ENCODE data around the gene PKP1. TPM values are rescaled to one million over a fixed set of nuclear protein-coding genes. Genes with fewer than 3 reads are reported as not detected.

The PKP1 gene
- total and polyA plus RNA-seq, 8 donors = 0.17 to 2.8 (median 0.20) TPM

DNA sequence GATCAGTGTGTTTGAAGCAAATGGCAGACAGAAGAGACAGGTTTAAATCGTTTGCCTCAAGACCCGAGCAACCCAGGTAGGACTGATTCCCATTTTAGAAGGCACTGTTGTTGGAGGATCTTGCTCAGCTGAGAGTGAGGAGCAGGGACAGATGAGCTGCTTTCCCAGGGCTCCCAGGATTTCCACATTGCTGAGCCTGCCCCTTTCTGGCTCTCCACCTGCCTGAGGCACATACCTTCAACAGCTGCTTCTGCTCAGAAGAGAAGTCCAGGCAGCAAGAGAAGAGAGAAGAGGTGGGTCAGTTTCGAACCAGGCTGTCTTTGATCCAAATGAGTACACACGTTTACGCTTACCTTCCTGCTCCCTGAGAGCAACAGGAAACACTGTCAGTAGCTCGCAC lies 88.5 kb downstream of the PKP1 start:
- no peaks in the 10 kb centered on the region for H3K4me1 ChIP-seq
- H3K27ac ChIP-seq = no peak overlapping the region
- DNase-seq (no peak), ATAC-seq (no peak)
- H3K36me3 ChIP-seq = no peaks in the 10 kb centered on the region
- H3K27me3 ChIP-seq = peaks cover 0 to 31% of the 10 kb centered on the region in 2 donors
- no peaks in the 10 kb centered on the region for H3K9me3 ChIP-seq
- TF ChIP-seq, protein P1, sequence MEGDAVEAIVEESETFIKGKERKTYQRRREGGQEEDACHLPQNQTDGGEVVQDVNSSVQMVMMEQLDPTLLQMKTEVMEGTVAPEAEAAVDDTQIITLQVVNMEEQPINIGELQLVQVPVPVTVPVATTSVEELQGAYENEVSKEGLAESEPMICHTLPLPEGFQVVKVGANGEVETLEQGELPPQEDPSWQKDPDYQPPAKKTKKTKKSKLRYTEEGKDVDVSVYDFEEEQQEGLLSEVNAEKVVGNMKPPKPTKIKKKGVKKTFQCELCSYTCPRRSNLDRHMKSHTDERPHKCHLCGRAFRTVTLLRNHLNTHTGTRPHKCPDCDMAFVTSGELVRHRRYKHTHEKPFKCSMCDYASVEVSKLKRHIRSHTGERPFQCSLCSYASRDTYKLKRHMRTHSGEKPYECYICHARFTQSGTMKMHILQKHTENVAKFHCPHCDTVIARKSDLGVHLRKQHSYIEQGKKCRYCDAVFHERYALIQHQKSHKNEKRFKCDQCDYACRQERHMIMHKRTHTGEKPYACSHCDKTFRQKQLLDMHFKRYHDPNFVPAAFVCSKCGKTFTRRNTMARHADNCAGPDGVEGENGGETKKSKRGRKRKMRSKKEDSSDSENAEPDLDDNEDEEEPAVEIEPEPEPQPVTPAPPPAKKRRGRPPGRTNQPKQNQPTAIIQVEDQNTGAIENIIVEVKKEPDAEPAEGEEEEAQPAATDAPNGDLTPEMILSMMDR (IDR thresholded peaks at IDR 0.05) = no peak
- intact Hi-C loops (cut with DNase I) = no loop called here
- H3K4me3 ChIP-seq = no peak overlapping the region

DNA sequence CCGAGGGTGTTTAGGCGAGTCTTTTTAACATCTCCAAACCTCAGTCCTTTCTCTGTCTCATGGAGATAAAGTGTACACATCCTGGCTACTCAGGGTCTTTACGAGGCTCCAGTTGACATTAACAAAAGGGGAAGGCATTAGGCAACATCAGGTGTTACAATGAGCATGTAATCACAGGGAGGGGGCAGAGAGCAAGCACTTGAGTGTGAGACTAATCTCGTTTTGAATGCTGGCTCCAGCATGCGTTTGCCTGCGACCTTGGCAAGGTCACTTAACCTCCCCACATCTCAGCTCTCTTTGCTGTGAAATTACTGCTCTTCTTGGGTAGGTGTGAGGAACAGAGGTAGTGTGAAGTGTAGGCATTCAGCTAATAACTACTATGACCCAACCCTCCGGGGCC lies 91.1 kb downstream of the PKP1 start:
- no peak overlapping the region for H3K4me3 ChIP-seq
- no peak overlapping the region for H3K27ac ChIP-seq
- ATAC-seq (no peak), DNase-seq (no peak)
- TF ChIP-seq, protein P1 (IDR thresholded peaks at IDR 0.05) = no peak
- intact Hi-C loops (cut with DNase I) = no loop called here
- H3K27me3 ChIP-seq = peaks cover 0 to 28% of the 10 kb centered on the region in 2 donors
- H3K9me3 ChIP-seq = no peaks in the 10 kb centered on the region
- no peaks in the 10 kb centered on the region for H3K4me1 ChIP-seq
- no peaks in the 10 kb centered on the region for H3K36me3 ChIP-seq

DNA sequence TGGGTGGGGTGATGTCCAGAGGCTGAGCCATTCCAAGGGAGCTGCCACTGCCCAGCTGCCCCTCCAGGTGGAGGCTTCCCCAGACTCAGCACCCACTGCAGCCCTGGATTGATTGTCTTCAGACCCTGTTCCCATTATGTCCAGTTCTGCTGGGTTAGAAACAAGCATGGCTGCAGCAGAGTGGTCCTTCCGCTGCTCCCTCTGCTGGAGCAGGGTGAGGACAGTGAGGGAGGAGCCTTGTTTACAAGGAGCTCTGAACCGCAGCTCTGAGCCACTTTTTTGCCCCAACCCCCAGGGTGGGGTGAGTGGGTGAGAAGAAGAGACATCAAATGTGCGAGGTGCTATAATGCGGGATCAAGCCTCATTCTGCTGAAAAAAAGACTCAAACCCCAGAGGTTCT lies 91.9 kb downstream of the PKP1 start:
- Histone ChIP-seq H3K36me3 (no peaks in the 10 kb centered on the region), H3K27ac (no peak overlapping the region), H3K4me3 (no peak overlapping the region), H3K27me3 (peaks cover 0 to 27% of the 10 kb centered on the region in 2 donors), H3K9me3 (no peaks in the 10 kb centered on the region), H3K4me1 (no peaks in the 10 kb centered on the region)
- intact Hi-C loops (cut with DNase I) = no loop called here
- TF ChIP-seq, protein P1 (IDR thresholded peaks at IDR 0.05) = no peak
- no peak for DNase-seq
- ATAC-seq = no peak

DNA sequence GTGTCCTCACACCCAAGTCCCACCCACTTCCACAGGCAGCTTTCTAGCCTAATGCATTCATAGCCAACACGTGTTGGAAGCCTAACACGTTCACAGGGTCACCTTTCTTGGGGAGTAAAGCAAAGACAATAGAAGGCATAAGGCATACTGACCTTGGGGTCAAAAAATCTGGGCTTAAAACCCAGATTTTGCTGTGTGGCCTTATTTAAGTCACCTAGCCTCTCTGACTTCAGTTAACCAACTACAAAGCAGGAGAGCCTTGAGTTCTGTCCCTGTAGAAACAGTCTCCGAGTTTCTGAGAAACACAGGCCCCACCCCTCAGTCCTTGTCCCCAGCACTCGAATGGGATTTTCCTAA lies 92.8 kb downstream of the PKP1 start:
- intact Hi-C loops (cut with DNase I) = no loop called here
- peaks cover 0 to 20% of the 10 kb centered on the region in 2 donors for H3K27me3 ChIP-seq
- H3K9me3 ChIP-seq = no peaks in the 10 kb centered on the region
- H3K36me3 ChIP-seq = no peaks in the 10 kb centered on the region
- no peak for DNase-seq
- H3K4me3 ChIP-seq = no peak overlapping the region
- TF ChIP-seq, protein P1 (IDR thresholded peaks at IDR 0.05) = no peak
- no peaks in the 10 kb centered on the region for H3K4me1 ChIP-seq
- no peak for ATAC-seq
- no peak overlapping the region for H3K27ac ChIP-seq

DNA sequence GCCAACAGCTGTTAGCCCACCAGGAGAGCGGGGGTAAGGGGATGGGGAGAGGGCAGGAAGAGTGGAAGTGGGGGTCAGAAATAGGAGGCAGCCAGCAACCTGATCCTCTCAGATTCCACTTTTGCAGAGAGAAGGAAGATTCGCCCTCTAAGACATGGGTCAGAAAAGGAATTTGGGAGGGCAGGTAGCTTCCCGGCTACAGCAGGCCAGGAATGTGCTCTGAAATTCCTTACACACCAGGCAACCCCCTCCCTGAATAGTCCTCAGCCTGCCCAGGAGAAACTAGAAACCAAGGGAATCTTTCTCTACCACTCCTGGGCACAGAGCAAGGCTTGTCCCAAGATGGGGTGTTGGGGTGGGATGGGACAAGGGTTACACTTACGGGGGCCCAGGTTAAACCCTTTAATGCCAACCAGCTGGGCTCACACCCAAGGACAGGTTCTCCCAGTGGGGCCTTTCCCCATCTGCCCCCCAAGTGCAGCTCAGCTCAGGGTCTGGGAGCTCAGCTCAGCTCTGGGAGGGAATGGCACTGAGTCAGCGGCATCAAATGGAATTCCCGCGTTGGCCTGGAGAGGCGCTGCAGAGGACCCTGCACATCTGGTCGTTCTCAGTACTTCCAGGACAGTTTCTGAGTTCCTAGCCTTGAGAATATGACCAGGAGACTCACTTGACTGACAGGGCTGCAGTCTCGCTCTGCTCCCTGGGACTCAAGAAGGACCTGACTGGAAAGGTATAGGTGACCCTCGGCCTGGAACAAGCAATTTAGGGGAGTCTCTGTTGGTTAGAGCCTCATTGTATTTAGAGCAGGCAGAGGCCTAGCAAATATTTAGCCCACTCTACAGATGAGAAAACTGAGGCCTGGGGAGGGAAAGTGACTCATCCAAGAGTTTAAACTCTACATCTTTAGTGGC lies 93.4 kb downstream of the PKP1 start:
- Histone ChIP-seq H3K9me3 (no peaks in the 10 kb centered on the region), H3K27ac (no peak overlapping the region), H3K4me1 (no peaks in the 10 kb centered on the region), H3K4me3 (no peak overlapping the region), H3K36me3 (no peaks in the 10 kb centered on the region), H3K27me3 (peaks cover 0 to 20% of the 10 kb centered on the region in 2 donors)
- intact Hi-C loops (cut with DNase I) = no loop called here
- ATAC-seq = no peak
- no peak for DNase-seq
- TF ChIP-seq, protein P1 (IDR thresholded peaks at IDR 0.05) = peak in 1 of 2 donors; percentile 41

All from left lung (tissue), 10 donors.